HG02870 (cell line): ENCODE results near the gene OTOP3.
"Not testable (repeated sequence)": the region's sequence is repeated elsewhere in the genome, so short reads cannot be mapped to it uniquely, and the experiment has no call there.

Experiments used
- ATAC-seq: cut with Tn5 transposase; IDR thresholded peaks from one replicate; pipeline ENCODE4 v1.9.1; 2021; ENCODE audit warnings: mild to moderate bottlenecking, moderate library complexity; ENCODE audit not compliant: unreplicated experiment

OTOP3 gene

GRCh38 chr17:74935585-74936469 lies at the start of gene OTOP3:
OTOP3 (plus strand) TSS chr17:74935898; CDS start chr17:74935922, 24 bp downstream.
- ATAC-seq = no peak

- no peak for ATAC-seq
Observed at GRCh38 chr17:74888469-74888868, 47.2 kb upstream of the OTOP3 start.

GRCh38 chr17:74890554-74890953 lies 45.1 kb upstream of the OTOP3 start:
- ATAC-seq = no peak

- ATAC-seq = no peak
Observed at GRCh38 chr17:74892013-74892841, 43.5 kb upstream of the OTOP3 start.

- ATAC-seq = no peak
Observed at GRCh38 chr17:74892974-74893911, 42.5 kb upstream of the OTOP3 start, which contains the start of gene FADS6. FADS6 (minus strand) TSS chr17:74893633; CDS start chr17:74893595, 38 bp downstream.

- no peak for ATAC-seq
Observed at GRCh38 chr17:74893936-74894671, 41.6 kb upstream of the OTOP3 start.

- ATAC-seq = no peak
Observed at GRCh38 chr17:74898376-74898946, 37.2 kb upstream of the OTOP3 start.

GRCh38 chr17:74900208-74900607 lies 35.5 kb upstream of the OTOP3 start:
- no peak for ATAC-seq

- no peak for ATAC-seq
Observed at GRCh38 chr17:74901353-74902135, 34.2 kb upstream of the OTOP3 start.

GRCh38 chr17:74903034-74903433 lies 32.7 kb upstream of the OTOP3 start:
- ATAC-seq = no peak

- ATAC-seq = no peak
Observed at GRCh38 chr17:74903671-74904070, 32.0 kb upstream of the OTOP3 start.

GRCh38 chr17:74904687-74905409 lies 30.9 kb upstream of the OTOP3 start:
- ATAC-seq = no peak

- not testable (repeated sequence) for ATAC-seq
Observed at GRCh38 chr17:74906214-74906793, 29.4 kb upstream of the OTOP3 start.

GRCh38 chr17:74907012-74907411 lies 28.7 kb upstream of the OTOP3 start:
- no peak for ATAC-seq

- not testable (repeated sequence) for ATAC-seq
Observed at GRCh38 chr17:74909097-74909496, 26.6 kb upstream of the OTOP3 start.

- ATAC-seq = not testable (repeated sequence)
Observed at GRCh38 chr17:74911423-74911822, 24.3 kb upstream of the OTOP3 start.

- no peak for ATAC-seq
Observed at GRCh38 chr17:74916136-74916850, 19.4 kb upstream of the OTOP3 start.
